Measurements from ENCODE around the gene BBS5.

BBS5 gene

DNA sequence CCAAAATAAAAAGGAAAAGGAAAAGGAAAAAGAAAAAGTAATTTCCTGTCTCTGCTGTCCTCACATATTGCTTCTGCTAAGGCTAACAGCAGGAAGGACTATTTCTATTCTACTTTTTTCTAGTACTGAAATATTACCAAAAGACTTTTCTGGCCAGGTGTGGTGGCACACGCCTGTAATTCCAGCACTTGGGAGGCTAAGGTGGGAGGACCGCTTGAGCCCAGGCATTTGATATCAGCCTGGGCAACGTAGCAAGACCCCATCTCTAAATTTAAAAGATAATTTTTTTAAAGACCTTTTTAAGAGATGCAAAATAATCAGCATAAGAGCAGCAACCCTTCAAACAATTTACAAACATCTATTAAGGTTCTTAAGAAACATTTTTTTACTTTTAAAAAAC, 63.1 kb downstream of the BBS5 start:
- DNase-seq (ENCODE audit: low read depth) = no peak
- TF ChIP-seq, protein P1, sequence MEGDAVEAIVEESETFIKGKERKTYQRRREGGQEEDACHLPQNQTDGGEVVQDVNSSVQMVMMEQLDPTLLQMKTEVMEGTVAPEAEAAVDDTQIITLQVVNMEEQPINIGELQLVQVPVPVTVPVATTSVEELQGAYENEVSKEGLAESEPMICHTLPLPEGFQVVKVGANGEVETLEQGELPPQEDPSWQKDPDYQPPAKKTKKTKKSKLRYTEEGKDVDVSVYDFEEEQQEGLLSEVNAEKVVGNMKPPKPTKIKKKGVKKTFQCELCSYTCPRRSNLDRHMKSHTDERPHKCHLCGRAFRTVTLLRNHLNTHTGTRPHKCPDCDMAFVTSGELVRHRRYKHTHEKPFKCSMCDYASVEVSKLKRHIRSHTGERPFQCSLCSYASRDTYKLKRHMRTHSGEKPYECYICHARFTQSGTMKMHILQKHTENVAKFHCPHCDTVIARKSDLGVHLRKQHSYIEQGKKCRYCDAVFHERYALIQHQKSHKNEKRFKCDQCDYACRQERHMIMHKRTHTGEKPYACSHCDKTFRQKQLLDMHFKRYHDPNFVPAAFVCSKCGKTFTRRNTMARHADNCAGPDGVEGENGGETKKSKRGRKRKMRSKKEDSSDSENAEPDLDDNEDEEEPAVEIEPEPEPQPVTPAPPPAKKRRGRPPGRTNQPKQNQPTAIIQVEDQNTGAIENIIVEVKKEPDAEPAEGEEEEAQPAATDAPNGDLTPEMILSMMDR (IDR thresholded peaks at IDR 0.05; ENCODE audit: insufficient read depth, low read depth, low read length, missing control alignments) = no peak
- H3K4me3 ChIP-seq (ENCODE audit: low read depth, low read length) = no peak overlapping the region

DNA sequence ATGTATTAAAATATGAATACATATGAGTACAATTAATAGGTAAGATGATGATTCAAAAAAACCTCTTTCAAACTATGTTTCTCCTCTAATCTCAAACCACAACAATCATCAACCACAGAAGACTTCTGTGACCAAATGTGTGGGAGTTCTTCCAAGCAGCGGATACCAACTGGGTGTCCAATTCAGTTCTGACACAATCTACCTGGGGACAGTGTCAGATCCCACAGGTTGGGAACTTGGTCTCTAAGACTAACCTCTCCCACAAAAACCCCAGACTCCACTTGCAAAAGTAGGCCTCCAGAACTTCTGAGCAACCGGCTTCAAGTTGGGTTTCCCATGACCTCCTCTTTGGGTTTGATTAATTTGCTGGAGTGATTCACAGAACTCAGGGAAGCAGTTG, 67.5 kb downstream of the BBS5 start:
- TF ChIP-seq, protein P1 (IDR thresholded peaks at IDR 0.05; ENCODE audit: insufficient read depth, low read depth, low read length, missing control alignments) = no peak
- no peak for DNase-seq (ENCODE audit: low read depth)
- no peak overlapping the region for H3K4me3 ChIP-seq (ENCODE audit: low read depth, low read length)

Measured in GM12865 (cell line).